GM10266 (cell line): ENCODE data around the gene KCNMB4.
"Not testable (repeated sequence)": the region's sequence is repeated elsewhere in the genome, so short reads cannot be mapped to it uniquely, and the experiment has no call there.

Source experiments
- DNase-seq: peaks from one replicate; pipeline ENCODE4 v3.0.0; 2012; ENCODE audit errors: extremely low spot score
- TF ChIP-seq, protein P1 (sequence below): IDR thresholded peaks from 2 replicates; pipeline ENCODE4 v1.5.1; 2012; ENCODE audit warnings: mild to moderate bottlenecking, low read depth; ENCODE audit not compliant: control insufficient read depth, insufficient read depth; ENCODE audit errors: missing control alignments

Gene KCNMB4

DNA sequence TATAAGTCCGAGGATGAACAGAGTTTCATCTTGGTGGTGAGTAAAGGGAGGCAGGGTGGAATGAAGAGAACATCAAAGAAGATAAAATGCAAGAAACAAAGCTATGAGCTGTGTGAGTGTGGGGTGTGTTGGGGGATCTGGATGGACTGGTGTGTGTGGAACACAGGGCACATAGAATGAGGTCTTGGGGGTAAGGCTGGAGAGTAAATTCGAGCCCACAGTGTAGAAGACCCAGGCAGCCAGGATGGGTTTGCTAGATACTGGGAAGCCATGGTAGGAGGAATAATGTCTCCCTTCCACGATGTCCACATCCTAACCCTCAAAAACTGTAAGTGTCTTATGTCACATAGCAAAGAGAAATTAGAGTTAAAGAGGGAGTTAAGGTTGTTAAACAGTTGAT is 6.8 kb downstream of the KCNMB4 start:
- TF ChIP-seq, protein P1, sequence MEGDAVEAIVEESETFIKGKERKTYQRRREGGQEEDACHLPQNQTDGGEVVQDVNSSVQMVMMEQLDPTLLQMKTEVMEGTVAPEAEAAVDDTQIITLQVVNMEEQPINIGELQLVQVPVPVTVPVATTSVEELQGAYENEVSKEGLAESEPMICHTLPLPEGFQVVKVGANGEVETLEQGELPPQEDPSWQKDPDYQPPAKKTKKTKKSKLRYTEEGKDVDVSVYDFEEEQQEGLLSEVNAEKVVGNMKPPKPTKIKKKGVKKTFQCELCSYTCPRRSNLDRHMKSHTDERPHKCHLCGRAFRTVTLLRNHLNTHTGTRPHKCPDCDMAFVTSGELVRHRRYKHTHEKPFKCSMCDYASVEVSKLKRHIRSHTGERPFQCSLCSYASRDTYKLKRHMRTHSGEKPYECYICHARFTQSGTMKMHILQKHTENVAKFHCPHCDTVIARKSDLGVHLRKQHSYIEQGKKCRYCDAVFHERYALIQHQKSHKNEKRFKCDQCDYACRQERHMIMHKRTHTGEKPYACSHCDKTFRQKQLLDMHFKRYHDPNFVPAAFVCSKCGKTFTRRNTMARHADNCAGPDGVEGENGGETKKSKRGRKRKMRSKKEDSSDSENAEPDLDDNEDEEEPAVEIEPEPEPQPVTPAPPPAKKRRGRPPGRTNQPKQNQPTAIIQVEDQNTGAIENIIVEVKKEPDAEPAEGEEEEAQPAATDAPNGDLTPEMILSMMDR, result no peak
- DNase-seq, result no peak

DNA sequence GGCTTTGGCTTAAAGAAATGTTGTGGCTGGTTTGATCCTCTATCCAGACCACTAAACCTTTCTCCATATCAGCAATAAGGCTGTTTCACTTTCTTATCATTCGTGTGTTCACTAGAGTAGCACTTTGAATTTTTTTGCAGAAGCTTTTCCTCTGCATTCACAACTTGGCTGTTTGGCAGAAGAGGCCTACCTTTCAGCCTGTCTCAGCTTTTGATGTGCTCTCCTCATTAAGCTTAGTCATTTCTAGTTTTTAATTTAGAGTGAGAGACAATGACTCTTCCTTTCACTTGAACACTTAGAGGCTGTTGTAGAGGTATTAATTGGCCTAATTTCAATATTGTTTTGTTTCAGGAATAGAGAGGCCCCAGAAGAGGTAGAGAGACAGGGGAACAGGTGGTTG is 13.8 kb downstream of the KCNMB4 start:
- DNase-seq, result no peak
- TF ChIP-seq, protein P1, result no peak

DNA sequence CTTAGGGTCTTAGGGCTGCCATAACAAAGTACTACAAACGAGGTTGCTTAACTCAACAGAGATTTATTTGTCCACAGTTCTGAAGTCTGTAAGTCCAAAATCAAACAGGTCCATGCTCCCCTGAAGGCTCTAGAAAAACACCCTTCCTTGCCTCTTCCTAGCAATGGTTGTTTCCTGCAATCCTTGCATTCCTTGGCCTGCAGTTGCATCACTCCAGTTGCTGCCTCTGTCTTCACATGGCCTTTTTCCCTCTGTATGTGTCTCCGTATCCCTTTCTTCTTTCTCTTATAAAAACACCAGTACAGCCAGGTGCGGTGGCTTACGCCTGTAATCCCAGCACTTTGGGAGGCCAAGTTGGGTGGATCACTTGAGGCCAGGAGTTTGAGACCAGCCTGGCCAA is 17.4 kb downstream of the KCNMB4 start:
- DNase-seq, result no peak
- TF ChIP-seq, protein P1, result no peak

DNA sequence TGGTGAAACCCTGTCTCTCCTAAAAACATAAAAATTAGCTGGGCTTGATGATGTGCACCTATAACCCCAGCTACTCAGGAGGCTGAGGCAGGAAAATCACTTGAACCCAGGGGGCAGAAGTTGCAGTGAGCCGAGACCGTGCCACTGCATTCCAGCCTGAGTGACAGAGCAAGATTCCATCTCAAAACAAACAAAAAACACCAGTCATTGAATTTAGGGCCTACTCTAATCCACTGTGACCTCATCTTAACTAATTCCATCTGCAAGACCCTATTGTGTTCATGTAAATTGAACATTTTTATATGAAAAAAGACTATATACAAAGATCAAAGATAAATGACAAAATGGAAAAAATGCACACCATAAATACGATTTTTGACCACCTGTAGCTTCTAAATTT is 17.8 kb downstream of the KCNMB4 start:
- DNase-seq, result no peak
- TF ChIP-seq, protein P1, result no peak

DNA sequence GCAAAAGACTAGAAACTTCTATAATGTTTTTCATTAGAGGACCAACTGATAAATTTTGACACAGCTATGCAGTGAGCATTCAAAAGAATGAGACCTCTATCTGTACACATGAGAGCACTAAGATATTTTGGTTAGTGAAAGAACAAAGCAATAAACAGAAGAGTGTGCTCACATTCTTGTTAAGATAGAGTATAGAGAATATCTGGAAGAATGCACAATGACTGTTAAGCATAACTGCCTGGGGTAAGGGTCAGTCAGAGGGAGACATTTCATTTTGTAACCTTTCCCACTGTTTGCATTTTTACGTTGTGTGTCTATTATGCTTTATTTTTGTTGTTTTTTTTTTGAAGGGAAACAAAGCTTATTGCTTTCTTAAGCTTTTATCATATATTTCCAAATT is 20.7 kb downstream of the KCNMB4 start:
- TF ChIP-seq, protein P1, result no peak
- no peak for DNase-seq

DNA sequence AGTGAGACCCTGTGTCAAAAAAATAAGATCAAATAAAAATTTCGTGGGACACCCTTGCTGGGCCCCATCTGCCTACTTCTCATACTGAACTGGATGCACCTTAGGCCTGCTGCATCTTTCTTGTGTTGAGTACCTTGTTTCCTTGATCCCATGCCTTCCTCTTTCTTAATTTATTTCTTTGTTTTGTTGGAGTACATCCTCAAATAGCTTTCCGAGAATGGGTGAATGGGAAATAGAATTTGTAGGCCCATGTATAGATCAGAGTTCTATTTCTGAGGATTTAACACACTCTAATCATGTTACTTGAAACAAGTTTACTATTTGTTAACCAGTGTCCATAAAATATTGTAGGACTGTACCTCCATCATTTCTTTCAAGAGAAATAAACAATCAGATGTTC is 23.6 kb downstream of the KCNMB4 start:
- TF ChIP-seq, protein P1, result no peak
- no peak for DNase-seq

DNA sequence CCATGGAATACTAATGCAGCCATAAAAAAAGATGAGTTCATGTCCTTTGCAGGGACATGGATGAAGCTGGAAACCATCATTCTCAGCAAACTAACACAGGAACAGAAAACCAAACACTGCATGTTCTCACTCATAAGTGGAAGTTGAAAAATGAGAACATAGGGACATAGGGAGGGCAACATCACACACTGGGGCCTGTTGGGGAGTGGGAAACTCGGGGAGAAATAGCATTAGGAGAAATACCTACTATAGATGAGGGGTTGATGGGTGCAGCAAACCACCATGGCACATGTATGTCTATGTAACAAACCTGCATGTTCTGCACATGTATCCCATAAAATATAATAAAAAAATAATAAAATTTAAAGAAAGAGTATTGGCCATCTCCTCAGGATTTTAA is 26.5 kb downstream of the KCNMB4 start:
- DNase-seq, result not testable (repeated sequence)

DNA sequence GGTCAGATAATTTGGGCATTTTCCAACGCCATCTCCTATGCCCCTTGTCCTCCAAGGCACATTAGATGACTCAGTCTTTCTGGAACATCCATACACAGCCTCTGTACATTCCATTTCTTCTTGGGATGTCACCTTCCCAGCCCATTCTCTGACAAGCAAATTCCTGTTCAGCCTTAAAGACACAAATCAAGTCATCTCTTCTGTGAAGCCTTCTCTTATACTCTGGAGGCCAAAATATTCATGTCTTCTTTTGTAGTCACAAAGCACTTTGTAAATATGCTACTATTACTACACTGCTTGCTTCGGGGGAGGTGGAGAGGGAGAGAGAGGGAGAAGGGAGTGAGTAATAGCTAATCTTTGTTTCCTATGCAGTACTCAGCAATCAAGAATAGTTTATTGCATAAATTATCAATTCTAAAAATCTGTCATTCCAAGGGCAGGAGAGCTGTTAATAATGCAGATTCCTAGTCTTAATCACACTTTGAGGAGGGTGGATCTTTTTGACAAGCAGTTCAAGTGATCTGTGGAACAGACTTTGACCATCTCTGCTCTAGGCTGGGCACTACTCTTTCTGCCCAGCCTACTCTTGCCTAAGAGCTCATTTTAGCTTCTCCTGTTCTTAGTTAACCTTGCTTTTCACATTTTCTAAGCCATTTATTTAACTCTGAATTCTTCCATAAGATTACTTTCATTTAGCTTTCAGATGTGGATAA is 27.9 kb downstream of the KCNMB4 start:
- TF ChIP-seq, protein P1, result no peak
- DNase-seq, result no peak
